GM19395 (cell line): ENCODE results near the gene PRDM7.
A peak's percentile ranks its signal among the peaks of the same experiment; 100 is the strongest.

Experiments used
- ATAC-seq: cut with Tn5 transposase; IDR thresholded peaks from one replicate; pipeline ENCODE4 v1.9.1; 2021; ENCODE audit warnings: mild to moderate bottlenecking, moderate library complexity; ENCODE audit not compliant: unreplicated experiment

PRDM7 gene

DNA sequence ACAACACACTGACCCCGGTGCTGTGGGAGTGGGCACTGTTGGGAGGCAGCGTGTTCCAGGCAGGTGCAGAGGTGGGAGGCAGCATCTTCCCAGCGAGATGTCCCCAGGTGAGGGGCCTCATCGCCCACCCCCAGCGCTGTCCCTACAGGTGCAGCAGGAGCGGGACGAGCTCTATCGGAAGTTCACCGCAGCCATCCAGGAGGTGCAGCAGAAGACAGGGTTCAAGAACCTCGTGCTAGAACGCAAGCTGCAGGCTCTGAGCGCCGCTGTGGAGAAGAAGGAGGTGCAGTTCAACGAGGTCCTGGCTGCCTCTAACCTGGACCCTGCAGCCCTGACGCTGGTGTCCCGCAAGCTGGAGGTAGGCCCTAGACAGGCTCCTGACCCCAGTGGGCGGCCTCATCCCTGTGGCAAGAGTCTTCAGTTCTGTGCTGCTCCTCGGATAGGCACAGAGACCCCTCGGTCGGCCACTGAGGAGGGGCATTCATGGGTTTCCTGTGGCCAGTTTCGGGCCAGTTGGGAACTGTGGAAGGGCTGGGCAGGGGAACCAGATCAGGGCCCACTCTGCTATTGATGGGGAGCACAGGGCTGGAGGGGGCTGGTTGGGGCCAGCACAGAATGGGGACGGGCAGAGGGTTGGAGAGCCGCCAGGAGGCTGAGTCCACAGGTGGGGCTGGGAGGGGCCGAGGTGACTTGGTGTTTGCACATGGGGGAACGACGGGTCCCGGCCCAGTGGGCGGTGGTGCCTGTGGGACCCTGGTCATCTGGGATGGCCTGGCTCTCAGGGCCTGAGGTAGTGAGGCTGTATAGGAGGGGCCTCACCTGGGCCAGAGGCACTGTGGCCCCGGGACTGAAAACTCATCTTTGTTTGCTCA, 36.7 kb downstream of the PRDM7 start:
- no peak for ATAC-seq

DNA sequence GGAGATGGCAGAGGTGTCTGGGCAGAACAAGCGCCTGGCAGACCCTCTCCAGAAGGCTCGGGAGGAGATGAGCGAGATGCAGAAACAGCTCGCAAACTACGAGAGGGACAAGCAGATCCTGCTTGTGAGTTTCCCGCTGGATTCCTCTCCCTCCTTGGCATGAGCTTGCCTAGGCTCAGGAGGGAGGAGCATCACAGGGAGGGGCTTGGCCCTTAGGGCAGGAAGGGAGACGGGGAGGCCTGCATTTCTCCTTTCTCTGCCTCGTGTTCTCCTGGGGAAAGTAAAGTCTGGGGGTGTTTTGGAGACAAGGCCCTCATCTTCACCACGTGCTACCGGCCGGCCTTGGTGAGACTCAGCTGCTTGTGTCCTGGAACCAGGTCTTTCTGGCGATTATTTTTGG, 39.9 kb downstream of the PRDM7 start:
- no peak for ATAC-seq

DNA sequence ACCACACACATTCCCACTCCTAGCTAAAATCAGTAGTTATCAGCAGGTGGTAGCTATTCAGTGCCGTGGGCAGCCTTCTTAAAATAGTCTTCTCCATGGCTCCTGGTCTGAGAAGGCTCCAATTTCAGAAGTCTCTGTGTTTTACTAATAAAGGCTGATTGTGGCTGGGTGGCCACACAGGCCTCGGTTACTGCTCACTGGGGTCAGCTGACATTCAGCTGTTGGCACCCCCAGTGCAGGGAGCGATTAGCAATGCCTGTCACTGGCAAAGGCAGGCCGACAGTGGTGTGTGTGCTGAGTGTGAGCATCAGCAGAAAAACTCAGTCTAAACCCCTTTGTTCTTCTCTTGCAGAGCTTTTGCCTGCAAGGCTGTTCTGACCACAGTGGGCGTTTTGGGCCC, 41.2 kb downstream of the PRDM7 start:
- no peak for ATAC-seq

GRCh38 chr16:90034504-90034903, 42.6 kb downstream of the PRDM7 start:
- ATAC-seq: no peak

DNA sequence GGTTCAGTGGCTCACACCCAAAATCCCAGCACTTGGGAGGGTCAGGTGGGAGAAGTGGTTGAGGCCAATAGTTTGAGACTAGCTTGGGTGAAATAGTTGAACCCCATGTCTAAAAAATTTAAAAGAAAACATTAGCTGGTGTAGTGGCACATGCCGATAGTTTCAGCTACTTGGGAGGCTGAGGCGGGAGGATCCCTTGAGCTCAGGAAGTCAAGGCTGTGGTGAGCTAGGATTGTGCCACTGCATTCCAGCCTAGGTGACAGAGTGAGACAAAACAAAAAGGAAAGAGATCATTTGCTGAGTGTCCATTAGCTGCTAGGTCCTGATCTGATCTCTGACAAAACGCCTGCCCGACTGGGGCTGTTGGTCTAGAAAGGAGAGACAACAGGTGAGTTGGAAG, 43.7 kb downstream of the PRDM7 start:
- ATAC-seq: no peak

DNA sequence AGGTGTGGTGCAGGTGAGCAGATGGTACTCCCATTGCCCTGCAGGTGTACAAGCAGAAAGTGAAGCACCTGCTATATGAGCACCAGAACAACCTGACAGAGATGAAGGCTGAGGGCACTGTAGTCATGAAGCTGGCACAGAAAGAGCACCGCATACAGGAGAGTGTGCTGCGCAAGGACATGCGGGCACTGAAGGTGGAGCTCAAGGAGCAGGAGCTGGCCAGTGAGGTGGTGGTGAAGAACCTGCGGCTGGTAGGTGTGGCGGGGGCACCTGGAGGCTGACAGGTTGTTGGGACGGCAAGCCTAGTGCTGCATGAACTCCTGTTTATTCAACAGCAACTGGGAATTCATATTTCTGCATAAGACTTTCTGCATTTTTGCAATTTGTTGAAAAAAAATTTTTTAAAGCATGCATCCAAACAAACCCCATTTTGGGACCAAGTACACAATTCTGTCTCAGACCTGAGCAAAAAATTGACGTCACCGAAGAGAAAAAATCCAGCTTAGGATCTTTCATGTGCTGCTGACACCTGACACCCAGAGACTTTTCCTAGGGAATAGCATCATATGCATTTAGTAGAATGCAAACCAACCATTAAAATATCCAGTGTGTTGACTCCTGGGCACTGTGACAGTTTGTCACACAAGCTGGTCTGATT, 44.3 kb downstream of the PRDM7 start:
- no peak for ATAC-seq

DNA sequence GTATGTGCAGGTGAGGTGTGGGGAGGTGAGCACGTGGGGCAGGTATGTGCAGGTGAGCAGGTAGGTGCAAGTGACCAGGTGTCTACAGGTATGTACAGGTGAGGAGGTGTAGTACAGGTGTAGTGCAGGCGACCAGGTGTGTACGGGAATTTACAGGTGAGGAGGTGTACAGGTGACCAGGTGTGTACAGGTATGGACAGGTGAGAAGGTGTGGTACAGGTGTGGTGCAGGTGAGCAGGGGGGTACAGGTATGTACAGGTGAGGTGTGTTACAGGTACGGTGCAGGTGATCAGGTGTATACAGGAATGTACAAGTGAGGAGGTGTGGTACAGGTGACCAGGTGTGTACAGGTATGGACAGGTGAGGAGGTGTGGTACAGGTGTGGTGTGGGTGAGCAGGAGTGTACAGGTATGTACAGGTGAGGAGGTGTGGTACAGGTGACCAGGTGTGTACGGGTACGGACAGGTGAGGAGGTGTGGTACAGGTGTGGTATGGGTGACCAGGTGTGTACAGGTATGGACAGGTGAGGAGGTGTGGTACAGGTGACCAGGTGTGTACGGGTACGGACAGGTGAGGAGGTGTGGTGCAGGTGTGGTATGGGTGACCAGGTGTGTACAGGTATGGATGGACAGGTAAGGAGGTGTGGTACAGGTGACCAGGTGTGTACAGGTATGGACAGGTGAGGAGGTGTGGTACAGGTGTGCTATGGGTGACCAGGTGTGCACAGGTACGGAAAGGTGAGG, 45.0 kb downstream of the PRDM7 start:
- ATAC-seq: no peak

- no peak for ATAC-seq
Measured at GRCh38 chr16:90031186-90031930, 45.8 kb downstream of the PRDM7 start.

DNA sequence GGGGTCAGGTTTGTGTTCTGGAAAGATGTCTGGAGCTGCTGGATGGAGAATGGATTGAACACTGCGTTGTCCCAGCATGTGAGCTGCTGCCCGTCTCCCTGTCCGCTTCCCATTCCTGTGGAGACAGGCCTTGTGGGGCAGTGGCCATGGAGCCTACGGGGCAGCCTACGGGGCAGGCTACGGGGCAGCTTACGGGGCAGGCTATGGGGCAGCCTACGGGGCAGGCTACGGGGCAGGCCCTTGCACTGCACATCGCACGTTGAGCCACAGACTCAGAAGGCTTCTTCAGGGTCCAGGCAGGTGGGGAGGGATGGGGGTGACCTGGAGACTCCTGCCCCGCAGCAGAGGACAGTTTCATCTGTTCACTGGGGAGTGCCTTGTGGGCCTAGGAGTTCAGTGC, 48.1 kb downstream of the PRDM7 start:
- ATAC-seq: no peak

- no peak for ATAC-seq
Measured at GRCh38 chr16:90027611-90028010, 49.5 kb downstream of the PRDM7 start.

DNA sequence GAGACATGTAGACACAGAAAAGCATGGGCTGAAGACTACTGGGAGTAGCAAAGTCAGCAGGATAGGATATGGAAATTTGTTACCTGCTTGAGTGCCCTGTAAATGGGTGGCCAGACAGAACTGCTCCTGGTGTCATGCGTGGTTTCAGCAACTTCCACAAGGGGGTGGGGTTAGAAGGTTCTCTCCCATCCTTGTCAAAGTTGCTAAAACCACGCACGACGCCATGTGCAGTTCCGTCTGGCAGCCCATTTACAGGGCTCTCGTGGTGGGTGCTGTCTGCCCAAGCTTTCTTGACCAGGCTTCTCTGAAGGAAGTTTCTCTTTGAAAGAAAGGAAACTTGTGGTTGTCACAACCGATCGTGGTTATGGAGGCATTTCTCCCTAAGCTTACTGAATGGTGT, 51.0 kb downstream of the PRDM7 start:
- ATAC-seq: no peak

GRCh38 chr16:90023078-90023447, 54.1 kb downstream of the PRDM7 start:
- no peak for ATAC-seq

- peak; percentile 73 for ATAC-seq
Measured at GRCh38 chr16:90022209-90023077, 54.7 kb downstream of the PRDM7 start.

- ATAC-seq: no peak
Measured at GRCh38 chr16:90020838-90021382, 56.2 kb downstream of the PRDM7 start.

- ATAC-seq: no peak
Measured at GRCh38 chr16:90020260-90020837, 56.8 kb downstream of the PRDM7 start.

GRCh38 chr16:90019543-90020259, 57.4 kb downstream of the PRDM7 start:
- no peak for ATAC-seq

- no peak for ATAC-seq
Measured at GRCh38 chr16:90018652-90019542, 58.2 kb downstream of the PRDM7 start, which contains the start of gene DBNDD1. Gene DBNDD1 (minus strand): TSS chr16:90019456. CDS start chr16:90019341, 115 bp downstream.

DNA sequence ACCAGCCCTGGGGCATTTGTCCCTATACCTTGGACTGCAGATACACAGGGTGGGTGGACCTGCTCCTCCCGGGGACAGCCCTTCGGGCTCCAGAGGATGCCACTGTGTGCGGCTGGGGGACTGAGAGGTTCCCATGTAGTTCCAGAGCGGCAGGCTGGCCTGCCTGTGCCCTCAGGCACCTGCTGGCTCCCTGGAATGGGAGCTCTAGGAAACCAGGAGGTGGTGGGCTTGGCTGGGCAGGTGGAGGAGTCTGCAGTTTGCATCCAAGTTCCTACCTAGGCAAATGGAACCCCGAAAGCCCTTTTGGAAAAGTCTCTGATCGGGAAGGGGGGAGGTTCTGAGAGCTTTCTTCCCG, 58.9 kb downstream of the PRDM7 start:
- ATAC-seq: no peak
